Kidney (tissue), 14 donors: Measurements from ENCODE around the gene STOML3. TPM values are rescaled to one million over a fixed set of nuclear protein-coding genes. Genes with fewer than 3 reads are reported as not detected.
A peak's percentile ranks its signal among the peaks of the same experiment; 100 is the strongest.

Experiments
- DNase-seq, 5 donors: peaks; one replicate each; pipeline ENCODE4 v3.0.0-alpha.2; 2013 to 2020
- FAIRE-seq: peaks from 2 replicates; lab custom pipeline; 2012; peaks lifted over from hg19 to GRCh38; lab: Jason Lieb, UNC
- H3K27ac ChIP-seq, 2 donors: one replicate each; pipeline ENCODE4 v1.7.0; 2013; ENCODE audit warnings: low read depth in 2 of 2, low read length in 2 of 2, inconsistent platforms in 1 of 2
- H3K27me3 ChIP-seq: one replicate; pipeline ENCODE4 v1.7.1; 2013; ENCODE audit warnings: low read length, inconsistent platforms; ENCODE audit not compliant: control insufficient read depth, insufficient read depth
- H3K36me3 ChIP-seq, 3 donors: one replicate each; pipeline versions ENCODE4 v1.7.0 to v1.7.1; 2013; ENCODE audit warnings: low read length in 3 of 3, control low read depth in 1 of 3, inconsistent platforms in 1 of 3; ENCODE audit not compliant: insufficient read depth in 3 of 3, control insufficient read depth in 2 of 3
- H3K4me1 ChIP-seq, 3 donors: one replicate each; pipeline versions ENCODE4 v1.7.0 to v1.7.1; 2013; ENCODE audit warnings: low read length in 3 of 3, inconsistent platforms in 1 of 3, low read depth in 1 of 3; ENCODE audit not compliant: control insufficient read depth in 2 of 3, insufficient read depth in 2 of 3
- H3K4me3 ChIP-seq, 3 donors: one replicate each; pipeline versions ENCODE4 v1.7.0 to v1.8.1; 2013; ENCODE audit warnings: low read length in 3 of 3, control low read depth in 1 of 3, inconsistent platforms in 1 of 3
- H3K9ac ChIP-seq, 3 donors: one replicate each; pipeline versions ENCODE4 v1.7.0 to v1.7.1; 2013; ENCODE audit warnings: low read length in 3 of 3, control low read depth in 1 of 3, inconsistent platforms in 1 of 3
- H3K9me3 ChIP-seq, 3 donors: one replicate each; pipeline versions ENCODE4 v1.7.0 to v1.7.1; 2013; ENCODE audit warnings: low read length in 3 of 3, control low read depth in 1 of 3, inconsistent platforms in 1 of 3; ENCODE audit not compliant: control insufficient read depth in 2 of 3, insufficient read depth in 1 of 3
- CTCF ChIP-seq: IDR thresholded peaks from 3 replicates; pipeline ENCODE4 v1.5.1; 2012; ENCODE audit warnings: mild to moderate bottlenecking, moderate library complexity, borderline replicate concordance; ENCODE audit not compliant: insufficient read depth; ENCODE audit errors: extremely low read depth
- intact Hi-C: fragments of 100-400 bp; cut with DNase I; formaldehyde crosslinking; loops from one replicate; pipeline ENCODE4 v1.11.1; 2022
- polyA plus RNA-seq: library from polyadenylated mRNA; stranded (reverse); fragments of 350-450 nt; fragmentation: Illumina TruSeq; extraction: RNeasy Lipid Tissue Mini Kit (QIAGEN cat#74804); gene quantifications from one replicate; pipeline ENCODE4 v1.2.3, GENCODE V29; 2014; ENCODE audit warnings: low read depth, low replicate concordance; ENCODE audit not compliant: insufficient read depth
- total RNA-seq: library from RNA; stranded (reverse); fragmentation: NEBNext Ultra II Directional; extraction: Animal tissue kit (Norgen Biotek cat#: 25700); gene quantifications from one replicate; pipeline ENCODE4 v1.2.1, GENCODE V29; 2021
- donor health status: control.
- donor health status: control.
- donor health status: control.
- donor health status: control.
- donor health status: control.
- donor health status: DM: yes; HTN: yes; CAD: no.
- donor health status: Normal renal cell carcinoma (clear cell type).

The STOML3 gene
- total and polyA plus RNA-seq, 2 donors from 2014 or later: not detected

- Histone ChIP-seq H3K4me3 (no peak overlapping the region), H3K36me3 (peaks cover 19 to 21% (median 20%) of the 10 kb centered on the region in 3 donors), H3K9me3 (no peaks in the 10 kb centered on the region), H3K27ac (no peak overlapping the region), H3K4me1 (no peaks in the 10 kb centered on the region), H3K9ac (no peak overlapping the region), H3K27me3 (no peaks in the 10 kb centered on the region)
- intact Hi-C loops: no loop called here
- DNase-seq: no peak
- FAIRE-seq: no peak
- no peak for TF ChIP-seq CTCF
These were observed 30.3 kb upstream of the STOML3 start for GRCh38 chr13:39020853-39021462.

GRCh38 chr13:39016787-39017186 is 26.2 kb upstream of the STOML3 start:
- Histone ChIP-seq H3K9me3 (no peaks in the 10 kb centered on the region), H3K4me1 (no peaks in the 10 kb centered on the region), H3K36me3 (peaks cover 16 to 32% (median 18%) of the 10 kb centered on the region in 3 donors), H3K9ac (no peak overlapping the region), H3K27ac (no peak overlapping the region), H3K27me3 (no peaks in the 10 kb centered on the region), H3K4me3 (no peak overlapping the region)
- TF ChIP-seq CTCF: peak; percentile 37
- intact Hi-C loops: no loop called here
- DNase-seq (peak in 1 of 5 donors; percentile 34), FAIRE-seq (peak; percentile 33)

GRCh38 chr13:39016087-39016486 is 25.5 kb upstream of the STOML3 start:
- no peak overlapping the region for H3K4me3 ChIP-seq
- no peak for TF ChIP-seq CTCF
- intact Hi-C loops: no loop called here
- no peaks in the 10 kb centered on the region for H3K27me3 ChIP-seq
- peaks cover 16 to 32% (median 18%) of the 10 kb centered on the region in 3 donors for H3K36me3 ChIP-seq
- no peaks in the 10 kb centered on the region for H3K4me1 ChIP-seq
- FAIRE-seq: no peak
- no peak for DNase-seq
- no peaks in the 10 kb centered on the region for H3K9me3 ChIP-seq
- no peak overlapping the region for H3K27ac ChIP-seq
- H3K9ac ChIP-seq: no peak overlapping the region
